ENCODE data around the gene SEMA4F. TPM values are rescaled to one million over a fixed set of nuclear protein-coding genes. Genes with fewer than 3 reads are reported as not detected.

The SEMA4F gene
- total and polyA plus RNA-seq, 2 donors (not counting 1 experiment from before 2014, with no cell fraction given) = 5.9 to 9.4 TPM

DNA sequence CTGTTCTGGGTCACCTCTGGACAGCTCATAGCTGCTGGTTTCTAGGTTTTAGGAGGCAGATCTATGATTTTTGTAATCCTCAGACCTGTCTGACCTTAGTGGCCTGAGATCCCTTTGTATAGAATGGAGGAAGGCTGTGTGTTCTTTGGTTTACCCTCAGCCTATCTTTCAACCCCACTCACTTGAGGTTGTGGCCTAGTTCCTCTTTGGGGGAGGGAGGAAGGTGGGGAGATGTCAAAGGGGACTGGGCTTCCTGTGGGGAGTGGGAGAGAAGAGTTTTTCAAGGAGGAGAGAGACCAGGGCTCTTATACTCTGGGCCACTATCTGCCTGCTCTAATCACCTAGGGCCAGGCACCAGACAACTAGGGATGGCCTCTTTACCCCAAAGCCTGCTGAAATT lies 28.5 kb downstream of the SEMA4F start:
- H3K4me2 ChIP-seq (ENCODE audit: extremely low read depth, insufficient read depth, low read length) = no peak overlapping the region
- no peak overlapping the region for H3K4me3 ChIP-seq (replicated peaks in 1 of 4; ENCODE audit: control extremely low read depth in 1 of 4, insufficient read depth in 1 of 4, low read depth in 3 of 4, low read length in 4 of 4)
- H3K9ac ChIP-seq (ENCODE audit: insufficient read depth, low read length) = no peak overlapping the region
- no peaks in the 10 kb centered on the region for H3K79me2 ChIP-seq (ENCODE audit: control insufficient read depth, insufficient read depth, low read length)
- DNase-seq (ENCODE audit: low read depth in 2 of 2) = no peak
- H3K4me1 ChIP-seq (ENCODE audit: control insufficient read depth, extremely low read depth, insufficient read depth, low read length) = no peaks in the 10 kb centered on the region
- no peaks in the 10 kb centered on the region for H3K36me3 ChIP-seq (ENCODE audit: control insufficient read depth, insufficient read depth, low read length)
- peaks cover under 1% of the 10 kb centered on the region for H3K27me3 ChIP-seq (ENCODE audit: control insufficient read depth, insufficient read depth, low read length)
- H3K27ac ChIP-seq (ENCODE audit: insufficient read depth, low read length) = no peak overlapping the region
- H2AFZ ChIP-seq (ENCODE audit: low read length) = no peak overlapping the region
- no peak for TF ChIP-seq EZH2 (IDR thresholded peaks at IDR 0.05; ENCODE audit: low read length, missing control alignments)
- TF ChIP-seq, protein P1, sequence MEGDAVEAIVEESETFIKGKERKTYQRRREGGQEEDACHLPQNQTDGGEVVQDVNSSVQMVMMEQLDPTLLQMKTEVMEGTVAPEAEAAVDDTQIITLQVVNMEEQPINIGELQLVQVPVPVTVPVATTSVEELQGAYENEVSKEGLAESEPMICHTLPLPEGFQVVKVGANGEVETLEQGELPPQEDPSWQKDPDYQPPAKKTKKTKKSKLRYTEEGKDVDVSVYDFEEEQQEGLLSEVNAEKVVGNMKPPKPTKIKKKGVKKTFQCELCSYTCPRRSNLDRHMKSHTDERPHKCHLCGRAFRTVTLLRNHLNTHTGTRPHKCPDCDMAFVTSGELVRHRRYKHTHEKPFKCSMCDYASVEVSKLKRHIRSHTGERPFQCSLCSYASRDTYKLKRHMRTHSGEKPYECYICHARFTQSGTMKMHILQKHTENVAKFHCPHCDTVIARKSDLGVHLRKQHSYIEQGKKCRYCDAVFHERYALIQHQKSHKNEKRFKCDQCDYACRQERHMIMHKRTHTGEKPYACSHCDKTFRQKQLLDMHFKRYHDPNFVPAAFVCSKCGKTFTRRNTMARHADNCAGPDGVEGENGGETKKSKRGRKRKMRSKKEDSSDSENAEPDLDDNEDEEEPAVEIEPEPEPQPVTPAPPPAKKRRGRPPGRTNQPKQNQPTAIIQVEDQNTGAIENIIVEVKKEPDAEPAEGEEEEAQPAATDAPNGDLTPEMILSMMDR (conservative IDR thresholded peaks at IDR 0.05 in 1 of 2, IDR thresholded peaks at IDR 0.05 in 1 of 2; ENCODE audit: low read depth in 1 of 2, low read length in 2 of 2) = no peak
- no peaks in the 10 kb centered on the region for H4K20me1 ChIP-seq (ENCODE audit: control insufficient read depth, extremely low read depth, insufficient read depth, low read length)
- no peaks in the 10 kb centered on the region for H3K9me3 ChIP-seq (ENCODE audit: control insufficient read depth, insufficient read depth, low read depth, low read length)

DNA sequence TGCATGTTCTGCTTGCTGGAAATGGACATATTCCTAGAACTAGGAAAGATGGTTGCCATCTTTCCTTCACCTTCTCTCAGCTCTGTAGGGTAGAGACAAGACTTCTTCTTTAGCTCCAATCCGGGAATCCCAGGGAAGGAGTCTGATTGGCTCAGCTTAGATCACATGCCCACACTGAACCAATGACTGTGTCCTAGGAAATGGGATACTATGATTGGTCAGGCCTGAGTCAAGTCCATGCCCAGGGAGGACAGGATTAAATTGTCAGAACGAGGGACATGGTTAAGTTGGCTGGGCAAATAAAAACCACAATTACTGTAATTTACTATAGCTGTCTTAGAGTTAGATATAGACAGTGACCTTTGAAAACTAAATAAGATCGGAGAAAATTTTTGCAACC lies 31.4 kb downstream of the SEMA4F start:
- peak in 1 of 2 donors; percentile 11 for DNase-seq (ENCODE audit: low read depth in 2 of 2)
- no peaks in the 10 kb centered on the region for H3K9me3 ChIP-seq (ENCODE audit: control insufficient read depth, insufficient read depth, low read depth, low read length)
- H3K36me3 ChIP-seq (ENCODE audit: control insufficient read depth, insufficient read depth, low read length) = no peaks in the 10 kb centered on the region
- H4K20me1 ChIP-seq (ENCODE audit: control insufficient read depth, extremely low read depth, insufficient read depth, low read length) = no peaks in the 10 kb centered on the region
- no peak overlapping the region for H3K9ac ChIP-seq (ENCODE audit: insufficient read depth, low read length)
- peaks cover 2% of the 10 kb centered on the region for H3K27me3 ChIP-seq (ENCODE audit: control insufficient read depth, insufficient read depth, low read length)
- H3K4me2 ChIP-seq (ENCODE audit: extremely low read depth, insufficient read depth, low read length) = no peak overlapping the region
- TF ChIP-seq, protein P1 (conservative IDR thresholded peaks at IDR 0.05 in 1 of 2, IDR thresholded peaks at IDR 0.05 in 1 of 2; ENCODE audit: low read depth in 1 of 2, low read length in 2 of 2) = no peak
- TF ChIP-seq EZH2 (IDR thresholded peaks at IDR 0.05; ENCODE audit: low read length, missing control alignments) = no peak
- no peaks in the 10 kb centered on the region for H3K4me1 ChIP-seq (ENCODE audit: control insufficient read depth, extremely low read depth, insufficient read depth, low read length)
- H3K79me2 ChIP-seq (ENCODE audit: control insufficient read depth, insufficient read depth, low read length) = no peaks in the 10 kb centered on the region
- no peak overlapping the region for H3K4me3 ChIP-seq (replicated peaks in 1 of 4; ENCODE audit: control extremely low read depth in 1 of 4, insufficient read depth in 1 of 4, low read depth in 3 of 4, low read length in 4 of 4)
- no peak overlapping the region for H2AFZ ChIP-seq (ENCODE audit: low read length)
- H3K27ac ChIP-seq (ENCODE audit: insufficient read depth, low read length) = no peak overlapping the region

DNA sequence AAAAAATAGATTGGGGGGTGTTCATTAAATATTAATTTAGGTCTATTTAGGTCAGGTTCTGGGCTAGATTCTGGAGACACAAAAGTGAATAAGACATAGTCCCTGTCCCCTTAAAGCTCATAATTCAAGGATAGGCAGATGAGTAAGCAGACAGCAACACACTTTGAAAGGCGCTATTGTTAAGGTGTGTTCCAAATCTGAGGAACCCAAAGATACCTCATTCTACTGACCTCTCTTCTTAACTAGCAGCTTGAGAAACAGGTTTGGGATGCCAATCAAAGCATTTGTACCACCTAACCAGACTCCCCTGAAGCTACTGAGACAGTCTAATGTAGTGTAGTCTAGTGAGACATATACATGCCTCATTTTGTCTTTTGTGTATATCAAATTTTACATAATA lies 34.8 kb downstream of the SEMA4F start:
- H3K27ac ChIP-seq (ENCODE audit: insufficient read depth, low read length) = no peak overlapping the region
- no peak overlapping the region for H3K4me3 ChIP-seq (replicated peaks in 1 of 4; ENCODE audit: control extremely low read depth in 1 of 4, insufficient read depth in 1 of 4, low read depth in 3 of 4, low read length in 4 of 4)
- no peaks in the 10 kb centered on the region for H3K9me3 ChIP-seq (ENCODE audit: control insufficient read depth, insufficient read depth, low read depth, low read length)
- no peak overlapping the region for H3K4me2 ChIP-seq (ENCODE audit: extremely low read depth, insufficient read depth, low read length)
- no peaks in the 10 kb centered on the region for H3K4me1 ChIP-seq (ENCODE audit: control insufficient read depth, extremely low read depth, insufficient read depth, low read length)
- H4K20me1 ChIP-seq (ENCODE audit: control insufficient read depth, extremely low read depth, insufficient read depth, low read length) = no peaks in the 10 kb centered on the region
- peaks cover 2% of the 10 kb centered on the region for H3K27me3 ChIP-seq (ENCODE audit: control insufficient read depth, insufficient read depth, low read length)
- no peak overlapping the region for H2AFZ ChIP-seq (ENCODE audit: low read length)
- TF ChIP-seq EZH2 (IDR thresholded peaks at IDR 0.05; ENCODE audit: low read length, missing control alignments) = no peak
- TF ChIP-seq, protein P1 (conservative IDR thresholded peaks at IDR 0.05 in 1 of 2, IDR thresholded peaks at IDR 0.05 in 1 of 2; ENCODE audit: low read depth in 1 of 2, low read length in 2 of 2) = no peak
- H3K36me3 ChIP-seq (ENCODE audit: control insufficient read depth, insufficient read depth, low read length) = no peaks in the 10 kb centered on the region
- no peaks in the 10 kb centered on the region for H3K79me2 ChIP-seq (ENCODE audit: control insufficient read depth, insufficient read depth, low read length)
- no peak for DNase-seq (ENCODE audit: low read depth in 2 of 2)
- no peak overlapping the region for H3K9ac ChIP-seq (ENCODE audit: insufficient read depth, low read length)

Measured in fibroblast of lung (primary cell).